NCI-H1930 (cell line): ENCODE measurements around the gene BOLA3.
A peak's percentile ranks its signal among the peaks of the same experiment; 100 is the strongest.
"Not testable (repeated sequence)": the region's sequence is repeated elsewhere in the genome, so short reads cannot be mapped to it uniquely, and the experiment has no call there.

Experiments
- DNase-seq, 2 experiments: peaks; one replicate each; lab custom pipeline; 2025; lab: John Stamatoyannopoulos, UW

The BOLA3 gene

DNA sequence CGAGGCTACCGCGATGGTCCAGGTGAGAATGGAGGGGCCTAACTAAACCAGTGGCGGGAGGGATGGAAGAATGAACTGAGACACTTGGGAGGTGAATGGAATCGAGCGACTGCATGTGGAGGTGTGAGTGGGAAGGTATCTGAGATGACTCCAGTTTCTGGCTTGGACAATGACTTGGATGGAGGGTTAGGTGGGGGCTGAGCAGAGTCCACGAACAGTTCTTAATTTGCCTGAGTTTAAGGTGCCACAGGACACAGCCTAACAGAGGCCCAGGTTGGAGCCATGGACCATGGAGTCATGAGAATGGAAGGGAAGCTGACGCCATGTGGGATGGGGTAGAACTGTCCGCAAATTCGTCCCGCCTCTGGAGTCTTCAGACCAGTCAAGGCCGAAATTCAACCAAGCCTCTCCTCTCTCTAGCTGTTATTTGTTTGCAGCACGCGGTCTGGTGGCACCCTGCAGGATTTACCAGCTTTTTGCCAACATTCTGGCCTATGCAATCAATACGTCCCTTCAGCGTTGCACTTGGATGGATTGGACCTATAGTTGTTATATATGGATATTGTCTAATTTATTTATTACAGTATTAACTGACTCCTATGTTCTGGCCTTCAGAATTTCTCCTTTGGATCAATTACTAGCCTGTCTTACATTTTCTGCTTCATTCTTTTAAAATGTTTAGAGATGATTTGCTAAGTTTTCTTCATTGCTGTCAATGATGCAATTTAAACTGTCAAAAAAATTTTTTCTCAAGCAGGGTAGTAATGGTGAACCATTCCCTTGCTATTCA, 940 bp upstream of the BOLA3 start:
- DNase-seq: no peak

DNA sequence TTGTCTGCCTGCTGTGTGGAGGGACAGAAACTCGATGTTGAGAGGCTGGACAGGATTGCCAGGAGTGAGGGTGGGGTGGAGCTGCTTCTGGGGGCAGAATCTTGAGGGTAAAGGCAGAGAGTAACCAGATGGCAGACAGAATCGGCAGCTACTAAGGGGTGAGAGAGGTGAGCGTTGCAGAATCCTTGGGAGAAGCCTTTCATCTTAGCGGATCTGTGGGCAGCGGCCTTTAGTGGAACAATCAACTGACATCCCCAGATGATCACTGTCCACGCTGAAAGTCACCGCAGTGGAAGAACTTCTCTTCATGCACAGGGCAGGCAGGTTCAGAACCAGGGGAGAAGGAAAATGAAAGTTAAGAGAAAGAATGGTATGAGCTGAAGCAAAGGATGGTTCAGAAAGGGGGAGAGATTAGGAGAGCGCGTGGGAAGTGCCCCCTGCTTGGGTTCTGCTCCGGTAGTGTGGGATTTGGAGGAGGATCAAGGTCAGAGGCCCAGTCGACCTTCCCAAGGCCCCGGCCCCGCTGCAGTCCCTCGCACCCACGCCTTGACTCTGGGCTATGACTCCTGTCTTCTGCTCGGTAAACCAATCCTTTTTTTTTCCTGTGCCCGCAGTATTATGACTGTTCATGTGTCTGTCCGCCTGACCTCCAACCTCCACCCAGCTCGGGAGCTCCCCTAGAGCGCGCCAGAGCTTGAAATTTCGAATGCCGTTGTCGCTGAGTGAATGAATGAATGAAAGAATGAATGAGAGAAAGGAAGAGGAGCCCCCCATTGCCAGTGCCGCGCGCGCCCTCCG, 584 bp downstream of the BOLA3 start:
- DNase-seq: no peak

DNA sequence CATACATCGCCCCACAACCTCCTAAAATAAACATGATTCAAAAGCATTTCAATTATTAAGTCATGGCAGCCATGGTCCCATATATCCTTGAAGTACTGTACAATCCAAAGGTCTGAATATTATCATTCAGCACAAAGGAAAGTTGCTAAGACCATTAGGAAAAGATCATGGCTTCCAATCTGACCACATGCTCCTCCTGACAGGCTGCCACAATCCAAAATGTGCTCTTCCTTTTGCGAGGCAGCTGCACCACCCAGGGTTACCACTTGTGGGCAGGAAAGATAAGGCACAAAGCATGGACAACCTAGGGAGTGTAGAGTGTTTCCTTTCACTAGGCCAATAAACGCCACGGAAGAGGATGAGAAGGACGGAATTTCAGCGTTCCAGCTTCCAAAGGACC, 5.4 kb downstream of the BOLA3 start:
- no peak for DNase-seq

DNA sequence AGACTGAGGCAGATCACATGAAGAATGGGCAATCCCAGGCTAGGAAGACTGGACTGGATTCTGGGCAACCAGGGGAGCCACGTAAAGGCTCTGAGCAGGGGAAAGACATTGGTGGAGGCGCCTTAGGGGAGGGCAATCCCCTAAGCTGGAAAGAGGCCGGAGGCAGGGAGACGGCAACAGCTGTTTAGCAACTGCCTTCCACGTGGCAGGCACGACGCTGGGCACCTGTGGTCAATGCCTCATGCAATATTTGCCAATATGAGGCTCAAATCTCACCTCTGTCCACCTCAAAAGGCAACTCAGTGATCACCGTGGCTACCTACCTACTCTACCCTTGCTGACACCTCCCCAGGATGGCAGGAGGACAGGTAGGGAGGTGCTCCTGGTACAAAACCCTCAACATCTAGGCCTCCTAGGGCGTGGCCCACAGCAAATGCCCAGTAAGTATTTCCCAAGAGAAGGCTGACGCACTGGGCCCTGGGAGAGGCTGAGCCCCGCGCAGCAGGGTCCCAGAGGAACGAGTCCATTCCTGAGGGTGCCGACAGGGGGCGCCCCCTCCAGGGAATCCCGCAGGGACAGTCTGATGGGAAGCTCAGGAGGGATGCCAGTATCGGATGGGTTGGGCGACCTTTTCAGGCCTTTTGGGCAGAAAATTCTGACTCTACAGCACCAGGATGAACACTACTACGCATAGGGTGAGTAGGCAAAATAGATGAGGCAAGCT, 8.9 kb downstream of the BOLA3 start:
- no peak for DNase-seq

DNA sequence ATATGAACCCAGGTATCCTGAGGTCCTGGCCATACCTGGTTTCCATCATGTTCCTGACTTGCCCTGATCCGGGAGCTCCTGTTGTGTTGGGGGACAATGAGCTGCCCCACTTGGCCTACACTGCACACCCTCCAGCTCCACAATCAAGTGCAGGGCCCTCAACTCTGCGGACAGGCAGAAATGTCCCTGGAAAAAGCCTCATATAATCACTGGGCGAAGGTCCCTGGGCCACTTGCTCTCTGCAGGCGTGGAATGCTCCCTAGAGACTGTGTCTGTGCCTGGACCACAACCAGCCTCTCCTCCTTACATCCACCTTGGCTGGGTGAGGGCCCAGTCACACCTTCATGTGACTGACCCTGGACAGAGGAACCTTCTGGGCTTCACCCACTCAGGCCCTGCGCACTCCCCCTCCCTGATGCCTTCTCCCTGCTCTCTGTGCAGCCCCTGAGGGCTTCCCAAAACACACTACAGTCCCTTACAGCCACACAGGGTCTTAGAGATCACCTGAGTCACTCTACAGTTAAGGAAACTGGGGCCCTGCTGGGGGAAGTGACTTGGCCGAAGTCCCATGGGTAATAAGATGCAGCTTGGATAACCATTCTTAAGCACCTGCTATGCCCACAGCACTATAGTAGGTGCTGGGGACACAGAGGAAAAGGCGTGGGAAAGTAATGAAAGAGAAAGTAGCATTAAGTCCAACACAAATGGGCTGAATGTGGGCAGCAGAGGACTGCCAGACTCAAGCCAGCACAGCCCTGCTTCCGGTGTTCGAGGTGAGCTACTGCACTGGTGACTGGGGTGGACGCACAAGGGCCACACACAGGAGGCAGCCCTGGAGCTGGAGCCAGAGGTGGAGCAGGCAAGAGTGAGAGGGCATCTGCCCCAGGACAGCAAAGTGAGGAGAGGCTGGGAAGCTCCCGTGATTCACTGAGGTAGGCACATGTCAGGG, 9.8 kb downstream of the BOLA3 start:
- no peak for DNase-seq

DNA sequence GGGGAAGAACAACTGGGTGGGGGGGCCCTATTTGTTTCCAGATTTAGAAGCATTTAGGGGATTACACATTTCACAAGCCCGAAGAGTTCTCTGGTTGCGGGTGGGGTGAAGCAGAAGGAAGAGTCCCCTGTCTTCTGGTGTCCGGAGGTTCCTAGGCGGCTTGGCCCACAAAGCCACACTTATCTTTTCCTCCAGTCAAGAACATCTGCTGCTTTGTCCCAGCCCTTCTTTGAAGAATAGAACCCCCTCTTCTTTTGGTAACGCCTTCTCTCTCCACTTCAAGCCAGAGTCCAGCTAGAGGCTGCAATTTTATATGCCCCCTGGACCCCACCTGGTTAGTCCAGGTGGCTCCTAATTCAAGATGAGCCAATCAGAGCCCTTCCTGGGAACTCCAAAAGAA, 15.8 kb downstream of the BOLA3 start:
- DNase-seq: no peak

DNA sequence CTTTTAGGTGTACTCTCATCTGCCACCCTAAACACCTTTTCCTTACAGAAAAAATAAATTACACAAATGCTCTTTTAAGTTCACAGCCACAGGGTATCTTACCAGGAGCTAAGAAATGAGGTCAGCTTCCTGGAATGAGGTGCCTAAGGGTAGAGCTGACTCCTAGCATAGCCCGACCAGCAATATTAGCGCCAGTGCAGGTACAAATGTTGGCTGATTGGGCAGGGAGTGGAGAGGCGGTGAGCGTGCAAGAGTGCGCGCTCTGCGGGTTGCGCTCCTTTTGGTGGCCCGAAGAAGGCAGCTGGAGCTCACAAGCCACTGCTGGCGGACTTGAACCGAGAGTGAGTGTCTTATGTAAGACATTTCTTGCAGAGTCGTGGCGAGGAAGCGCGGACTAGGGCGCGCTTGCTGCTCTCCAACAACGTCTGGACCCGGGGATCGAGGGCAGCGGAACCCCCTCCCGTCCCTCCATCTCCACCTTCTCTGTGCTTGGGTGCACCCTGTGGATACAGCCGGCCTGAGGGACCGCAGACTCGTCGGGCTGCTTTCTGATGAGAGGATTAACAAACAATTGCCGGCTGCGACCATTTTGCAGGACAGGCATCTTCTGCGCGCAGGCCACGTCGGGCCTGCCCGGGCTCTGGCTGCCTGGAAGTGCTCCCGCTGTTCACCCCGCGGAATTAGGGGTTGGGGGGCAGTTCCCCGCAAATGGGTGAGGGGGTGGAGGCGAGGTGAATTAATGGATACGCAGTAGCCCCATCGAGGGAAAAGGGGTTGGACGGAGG, 17.3 kb downstream of the BOLA3 start:
- no peak for DNase-seq

DNA sequence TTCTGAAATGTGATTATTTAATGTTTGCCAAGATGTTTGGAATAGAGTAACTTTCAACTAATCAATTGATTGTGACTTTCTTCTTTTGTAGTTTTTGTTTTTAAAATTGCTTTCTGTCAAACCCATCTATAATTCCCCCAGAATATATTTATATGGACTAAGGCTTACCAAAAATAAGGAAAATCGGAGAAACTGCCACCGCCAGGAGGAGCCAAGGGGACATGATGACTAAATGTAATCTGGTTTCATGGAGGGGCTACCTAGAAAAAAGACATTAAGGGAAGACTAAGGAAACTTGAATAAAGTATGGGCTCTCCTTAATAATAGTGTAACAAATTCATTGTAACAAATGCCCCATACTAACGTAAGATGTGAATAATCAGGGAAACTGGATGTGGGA, 19.5 kb downstream of the BOLA3 start:
- no peak for DNase-seq

DNA sequence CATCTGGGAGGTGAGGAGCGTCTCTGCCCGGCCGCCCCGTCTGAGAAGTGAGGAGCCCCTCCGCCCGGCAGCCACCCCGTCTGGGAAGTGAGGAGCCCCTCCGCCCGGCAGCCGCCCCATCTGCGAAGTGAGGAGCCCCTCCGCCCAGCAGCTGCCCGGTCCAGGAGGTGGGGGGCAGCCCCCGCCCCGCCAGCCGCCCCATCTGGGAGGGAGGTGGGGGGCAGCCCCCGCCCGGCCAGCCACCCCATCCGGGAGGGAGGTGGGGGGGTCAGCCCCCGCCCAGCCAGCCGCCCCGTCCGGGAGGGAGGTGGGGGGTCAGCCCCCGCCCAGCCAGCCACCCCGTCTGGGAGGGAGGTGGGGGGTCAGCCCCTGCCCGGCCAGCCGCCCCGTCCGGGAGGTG, 23.8 kb downstream of the BOLA3 start:
- not testable (repeated sequence) for DNase-seq

DNA sequence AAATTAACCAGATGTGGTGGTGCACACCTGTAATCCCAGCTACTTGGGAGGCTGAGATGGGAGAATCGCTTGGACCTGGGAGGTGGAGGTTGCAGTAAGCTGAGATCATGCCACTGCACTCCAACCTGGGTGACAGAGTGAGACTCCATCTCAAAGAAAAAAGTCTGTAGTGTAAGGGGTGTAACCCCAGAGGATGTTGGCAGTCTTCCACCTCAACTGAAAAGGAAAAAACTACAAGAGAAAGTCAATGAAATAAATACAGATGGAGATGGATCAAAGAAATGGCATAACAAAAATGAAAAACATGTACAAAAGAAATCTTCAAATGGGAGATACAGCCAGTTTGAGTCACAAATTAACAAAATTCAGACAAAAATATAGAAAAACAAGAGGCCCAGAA, 25.9 kb downstream of the BOLA3 start:
- DNase-seq: not testable (repeated sequence)

DNA sequence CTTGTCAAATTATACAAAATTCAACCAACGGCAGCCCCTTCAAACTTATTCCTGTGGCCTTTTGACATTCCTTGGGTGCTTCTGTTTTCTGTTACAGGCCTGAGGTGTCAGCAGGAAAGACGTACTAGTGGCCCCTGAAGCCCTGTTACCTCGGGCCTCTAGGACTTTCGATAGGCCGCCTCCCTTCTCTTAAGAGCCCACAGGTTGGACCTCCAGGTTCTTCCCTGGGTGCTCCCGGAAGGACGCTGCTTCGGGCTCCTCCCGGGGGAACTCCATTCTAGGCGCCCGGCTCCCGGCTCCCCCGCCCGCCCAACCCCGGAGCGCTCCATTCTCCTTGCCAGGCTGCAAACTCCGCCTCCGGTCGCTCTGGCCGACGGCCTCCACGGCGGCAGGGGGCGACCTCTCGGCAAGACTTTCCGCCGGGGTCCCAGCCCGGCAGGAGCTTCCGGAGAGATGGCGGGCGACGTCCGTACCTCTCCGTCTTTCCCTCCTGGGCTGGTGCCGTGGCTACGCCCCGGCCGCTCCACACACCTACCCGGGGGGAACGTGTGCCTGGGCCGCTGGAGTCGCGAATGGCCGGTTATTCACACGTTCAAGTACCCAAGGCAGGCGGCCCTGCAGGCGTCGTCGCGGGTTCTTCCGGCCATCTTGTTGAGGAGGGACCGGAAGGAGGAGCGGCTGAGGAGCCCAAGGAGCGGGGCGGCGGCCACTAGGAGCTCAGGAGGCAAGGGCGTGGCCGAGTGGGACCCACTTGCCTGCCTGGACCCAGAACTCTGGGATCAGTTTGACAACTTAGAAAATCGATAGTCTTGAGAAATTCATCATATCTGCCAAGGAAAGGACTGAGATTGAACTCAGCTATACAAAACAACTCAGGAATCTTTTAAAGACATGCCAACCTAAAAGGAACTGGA, 27.5 kb downstream of the BOLA3 start:
- peak; percentile 78 to 85 for DNase-seq

DNA sequence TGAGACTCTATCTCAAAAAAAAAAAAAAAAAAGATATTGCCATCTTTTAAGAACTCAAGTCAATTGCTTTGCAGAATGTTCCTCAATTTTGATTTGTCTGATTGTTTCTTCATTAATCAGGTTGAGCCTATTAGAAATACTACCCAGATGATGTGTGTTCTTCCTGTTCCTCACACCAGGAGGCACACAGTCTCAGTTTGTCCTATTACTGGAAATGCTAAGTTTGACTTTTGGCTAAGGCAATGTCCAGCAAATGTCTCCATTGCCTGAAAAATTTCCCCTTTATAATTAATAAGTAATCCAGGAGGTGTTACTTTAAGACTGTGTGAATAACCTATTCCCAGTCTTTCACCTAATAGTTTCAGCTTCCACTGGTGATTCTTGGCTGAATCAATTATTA, 28.4 kb downstream of the BOLA3 start:
- no peak for DNase-seq

DNA sequence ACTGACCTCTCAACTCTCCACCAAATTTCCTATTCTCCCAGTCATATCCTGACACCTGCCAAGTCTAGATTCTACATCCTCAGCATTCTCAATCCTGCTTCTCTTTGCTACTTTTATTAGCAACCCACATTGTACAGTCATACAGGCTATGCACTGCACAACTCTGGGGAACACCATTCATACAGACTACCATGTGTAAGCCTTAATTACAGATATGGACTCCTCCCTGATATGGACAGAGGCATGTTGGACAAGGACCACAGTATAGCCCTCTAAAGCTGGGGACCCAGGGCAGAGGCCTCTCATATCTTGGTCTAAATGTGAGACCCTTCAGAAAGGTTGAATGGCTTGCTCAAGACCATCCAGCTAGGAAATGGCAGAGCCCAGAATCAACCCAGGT, 36.3 kb downstream of the BOLA3 start:
- DNase-seq: no peak

DNA sequence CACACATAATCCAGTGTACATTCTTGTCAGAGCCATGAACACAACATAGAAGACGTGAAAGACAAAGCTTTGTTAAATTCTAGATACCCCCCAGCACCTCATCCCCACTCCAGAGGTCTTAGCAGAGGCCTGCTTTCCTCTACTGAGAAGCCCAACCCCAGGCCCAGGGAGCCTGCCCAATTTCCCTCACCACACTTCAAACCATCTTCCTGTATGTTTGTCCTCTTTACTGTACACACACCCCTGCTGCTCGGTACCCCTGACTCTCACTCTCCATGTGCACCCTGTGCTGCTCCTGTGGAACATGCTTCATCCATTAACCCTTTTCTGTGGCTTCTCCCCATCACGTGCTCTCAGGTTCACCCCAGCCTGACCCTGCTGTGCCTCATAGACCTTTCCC, 37.2 kb downstream of the BOLA3 start:
- DNase-seq: no peak

DNA sequence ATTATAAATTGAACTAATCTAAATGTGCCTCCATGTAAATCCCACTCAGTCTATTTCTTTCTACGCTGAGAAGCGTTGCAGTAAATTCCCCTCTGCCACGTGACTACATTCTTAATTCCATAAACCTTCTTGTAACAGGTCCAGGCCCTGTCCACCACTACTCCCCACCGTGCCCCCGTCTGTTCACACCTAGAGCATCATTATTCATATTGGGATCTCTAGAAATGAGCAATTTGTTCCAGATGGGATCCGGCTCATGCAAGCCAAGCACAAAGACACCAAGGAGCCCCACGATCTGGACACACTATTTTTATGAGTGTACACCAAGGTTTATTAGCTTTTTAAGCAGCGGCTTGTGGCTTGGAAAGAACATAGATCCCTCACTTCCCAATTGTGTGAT, 38.2 kb downstream of the BOLA3 start:
- DNase-seq: no peak

DNA sequence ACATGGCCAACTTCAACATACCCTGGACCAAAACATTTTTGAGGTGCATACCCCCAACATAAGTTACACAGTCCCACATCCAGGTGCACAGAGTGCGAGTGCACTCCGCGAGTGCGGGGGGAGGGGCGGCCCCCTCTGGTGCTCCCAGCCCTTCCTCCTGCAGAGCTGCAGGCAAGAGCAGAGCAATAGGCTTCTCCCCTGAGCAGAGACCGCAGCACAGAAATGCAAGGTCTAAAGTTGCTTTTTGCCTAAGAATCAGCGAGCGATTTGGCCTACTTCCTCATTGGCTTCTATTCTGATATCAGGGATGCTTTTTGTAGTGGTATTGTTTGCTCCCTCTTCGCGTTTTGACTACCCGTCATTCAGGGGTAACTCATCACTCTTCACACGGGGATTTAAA, 40.6 kb downstream of the BOLA3 start:
- DNase-seq: no peak

DNA sequence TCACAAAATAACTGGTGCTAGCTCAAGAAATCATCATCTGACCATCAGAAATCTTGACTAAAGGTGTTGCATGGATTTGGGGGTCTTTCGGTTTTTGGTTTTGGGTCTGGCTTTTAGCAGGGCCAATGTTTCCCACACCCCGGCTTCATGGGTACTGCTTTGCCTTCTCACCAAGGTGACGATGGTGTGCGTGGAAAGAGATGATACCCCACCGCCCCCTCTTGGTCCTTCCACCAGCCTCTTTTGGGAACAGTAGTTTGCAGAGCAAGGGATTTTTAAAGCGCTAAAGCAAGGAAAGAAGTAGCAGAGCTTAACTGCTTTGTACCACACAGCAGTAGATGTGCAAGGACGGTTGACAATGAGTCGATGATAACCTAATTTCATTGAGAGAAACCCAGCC, 42.3 kb downstream of the BOLA3 start:
- DNase-seq: no peak

DNA sequence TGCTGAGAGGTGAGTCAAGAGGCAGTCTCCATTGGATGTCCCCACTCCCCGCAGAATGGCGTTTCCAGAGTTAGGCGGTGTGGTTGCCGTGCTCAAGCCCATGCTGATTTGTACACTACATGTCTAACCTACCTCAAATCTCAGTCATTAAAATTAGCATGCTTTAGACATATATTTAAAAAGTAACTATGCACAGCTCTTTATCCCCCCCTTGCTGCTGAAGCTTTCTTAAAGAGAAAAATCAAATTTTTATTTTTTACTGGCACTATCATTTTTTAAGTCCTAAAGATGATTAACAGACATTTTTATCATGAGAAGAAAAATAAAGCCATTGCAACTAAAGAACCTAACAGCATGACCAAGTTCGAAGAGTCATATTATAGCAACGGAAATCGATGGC, 42.9 kb downstream of the BOLA3 start:
- DNase-seq: no peak

DNA sequence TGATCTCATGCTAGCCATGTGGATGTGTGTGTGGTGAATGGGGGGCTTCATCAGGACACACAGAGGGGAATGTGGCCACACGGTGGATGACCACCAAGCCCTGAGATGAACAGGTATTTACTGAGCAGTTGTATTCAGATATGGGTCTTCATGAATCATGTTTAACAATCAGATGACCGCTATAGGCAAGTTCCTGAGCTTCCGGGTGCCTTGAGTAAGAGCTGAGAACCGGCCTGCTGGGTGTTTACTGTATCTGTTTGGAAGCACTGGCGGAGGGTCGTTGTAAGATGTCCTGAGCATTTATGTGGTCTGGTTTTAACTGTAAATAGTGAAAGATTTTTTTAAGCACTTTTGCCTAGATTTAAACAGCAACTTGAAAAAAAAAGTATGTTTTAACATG, 43.9 kb downstream of the BOLA3 start:
- DNase-seq: no peak

DNA sequence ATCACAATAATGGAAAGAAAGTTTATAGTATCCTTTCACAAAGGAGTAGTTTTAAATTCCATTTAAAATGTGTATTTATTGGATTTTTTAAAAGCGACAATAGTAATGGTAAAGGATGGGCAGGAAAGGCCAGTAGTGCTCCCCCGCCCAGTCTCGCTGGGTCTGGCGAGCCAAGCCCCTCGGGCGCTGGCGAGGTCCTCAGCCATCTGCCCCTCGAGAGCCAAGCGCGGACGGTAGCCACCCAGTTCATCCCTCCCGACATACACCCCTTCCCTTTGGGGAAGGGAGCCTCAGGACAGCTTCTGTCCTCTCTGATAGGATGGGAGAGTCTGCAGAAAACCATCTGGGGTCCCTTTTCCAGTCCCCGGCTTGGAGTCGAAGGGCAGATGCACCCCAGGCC, 45.2 kb downstream of the BOLA3 start:
- DNase-seq: no peak
